ENCODE data around the gene COL4A3.

Gene COL4A3

DNA sequence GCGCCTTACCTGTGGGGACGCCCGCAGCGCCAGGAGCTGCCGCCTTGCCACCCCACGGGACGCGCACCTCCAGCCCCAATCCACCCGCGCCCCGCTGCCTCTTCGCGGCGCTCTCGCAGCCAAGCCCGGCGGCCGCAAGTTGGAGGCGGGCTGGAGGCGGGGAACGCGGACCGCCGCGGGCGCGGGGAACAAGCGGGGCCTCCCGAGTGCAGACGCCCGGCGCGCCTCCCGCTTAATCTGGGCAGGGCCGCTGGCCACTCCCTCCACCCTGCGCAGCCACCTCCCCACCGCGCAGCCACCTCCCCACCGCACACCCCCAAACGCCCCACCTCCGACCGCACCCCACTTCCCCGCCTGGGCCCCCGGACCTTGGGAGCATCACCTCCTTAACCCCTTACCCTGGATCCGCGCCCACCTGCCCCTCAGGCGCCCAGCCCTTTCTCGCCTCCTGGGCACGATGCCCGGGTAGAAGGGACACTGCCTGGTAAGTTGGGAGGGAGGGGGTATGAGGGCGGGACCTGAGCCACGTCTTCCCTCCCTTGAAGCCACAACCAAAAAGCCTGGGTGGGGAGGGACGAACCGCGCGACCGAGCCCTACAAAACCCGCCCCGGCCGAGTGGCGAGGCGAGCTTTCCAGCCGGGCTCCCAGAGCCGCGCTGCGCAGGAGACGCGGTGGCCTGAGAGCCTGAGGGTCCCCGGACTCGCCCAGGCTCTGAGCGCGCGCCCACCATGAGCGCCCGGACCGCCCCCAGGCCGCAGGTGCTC lies at the start of gene COL4A3, which contains the start of gene COL4A4:
Gene COL4A3 (plus strand): TSS at position 627 of the 765 bp plus-strand sequence. CDS start 103 bp downstream, at position 730.
Gene COL4A4 (minus strand): TSS at position 208 of the 765 bp plus-strand sequence. CDS start 16,722 bp downstream, outside the sequence.
- no peak for DNase-seq (ENCODE audit: low spot score)

GRCh38 chr2:227115761-227116160 lies 48.7 kb upstream of the COL4A3 start:
- DNase-seq (ENCODE audit: low spot score), result no peak

GRCh38 chr2:227117027-227117426 lies 47.4 kb upstream of the COL4A3 start:
- no peak for DNase-seq (ENCODE audit: low spot score)

DNA sequence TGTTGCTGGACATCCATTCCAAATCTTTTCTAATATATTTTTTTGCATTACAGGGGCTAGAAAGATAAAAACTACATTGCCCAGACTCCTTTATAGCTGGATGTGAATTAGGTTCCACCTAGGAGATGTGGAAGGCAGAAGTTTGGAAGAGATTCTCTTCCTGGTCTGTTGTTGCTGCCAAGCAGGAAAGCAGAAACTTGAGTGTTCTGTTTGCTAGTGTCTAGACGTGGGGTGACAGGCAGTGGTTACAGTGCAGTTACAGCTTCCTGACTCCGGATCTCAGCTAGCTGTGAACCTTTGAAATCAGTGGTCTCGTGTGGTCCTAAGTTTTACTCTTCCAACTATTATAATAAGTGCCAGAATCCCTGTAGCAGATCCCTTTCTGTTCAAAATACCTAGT lies 46.6 kb upstream of the COL4A3 start:
- DNase-seq (ENCODE audit: low spot score), result no peak

DNA sequence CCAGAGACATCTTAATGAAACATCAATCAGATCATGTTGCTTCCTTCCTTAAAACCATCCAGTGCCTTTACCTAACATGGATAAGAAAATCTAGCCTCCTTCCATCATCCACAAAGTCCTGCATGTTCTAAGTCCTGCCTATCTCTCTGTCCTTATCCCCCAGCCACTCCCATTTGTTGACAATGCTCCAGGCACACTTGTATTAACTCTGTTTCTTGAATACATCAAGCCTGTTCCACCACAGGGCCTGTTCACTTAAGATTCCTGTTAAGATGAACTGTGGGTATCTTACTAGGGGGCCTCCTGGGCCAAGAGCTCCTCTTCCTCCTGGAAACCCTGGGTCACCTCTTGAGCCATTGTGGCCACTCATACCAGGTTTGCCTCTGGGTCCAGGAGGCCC lies 46.1 kb upstream of the COL4A3 start:
- no peak for DNase-seq (ENCODE audit: low spot score)

- DNase-seq (ENCODE audit: low spot score), result no peak
Measured at GRCh38 chr2:227123697-227124096, 40.7 kb upstream of the COL4A3 start.

DNA sequence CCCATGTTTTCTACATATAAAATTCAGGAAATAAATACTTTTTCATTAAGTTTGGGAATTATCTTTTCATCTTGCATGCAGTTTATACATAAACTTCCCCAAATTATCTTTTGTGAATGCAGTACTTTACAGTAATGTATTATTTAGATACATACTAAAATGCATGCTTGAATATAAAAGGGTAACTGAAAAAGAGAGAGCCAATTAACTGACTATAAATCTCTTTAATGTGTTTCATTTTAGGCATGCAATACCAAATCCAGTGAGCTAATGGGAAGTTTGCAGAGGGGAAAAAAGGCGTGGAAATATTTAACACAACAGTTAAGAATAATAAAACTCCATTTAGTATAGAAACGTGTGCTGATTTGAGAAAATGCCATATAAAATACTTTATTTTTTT lies 39.6 kb upstream of the COL4A3 start:
- DNase-seq (ENCODE audit: low spot score), result no peak

GRCh38 chr2:227125506-227125905 lies 38.9 kb upstream of the COL4A3 start:
- no peak for DNase-seq (ENCODE audit: low spot score)

DNA sequence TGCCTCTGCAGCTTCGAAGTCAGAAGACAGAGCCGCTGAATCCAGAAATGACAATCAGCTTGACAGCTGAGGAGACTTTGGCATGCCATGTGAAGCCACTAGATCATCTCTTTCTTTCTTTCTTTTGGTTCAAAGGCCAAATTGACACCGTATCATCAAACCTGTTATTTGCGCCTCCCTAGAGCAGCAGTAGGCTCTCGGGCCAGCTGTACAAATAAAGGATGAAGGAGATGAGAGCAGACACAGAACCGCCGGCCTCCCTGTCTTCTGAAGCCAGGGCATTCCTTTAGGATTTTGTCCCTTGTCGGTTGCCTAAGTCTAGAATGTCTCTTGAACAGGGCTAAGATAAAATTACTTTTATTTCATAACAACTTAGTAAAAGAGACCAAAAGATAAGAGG lies 37.2 kb upstream of the COL4A3 start:
- no peak for DNase-seq (ENCODE audit: low spot score)

DNA sequence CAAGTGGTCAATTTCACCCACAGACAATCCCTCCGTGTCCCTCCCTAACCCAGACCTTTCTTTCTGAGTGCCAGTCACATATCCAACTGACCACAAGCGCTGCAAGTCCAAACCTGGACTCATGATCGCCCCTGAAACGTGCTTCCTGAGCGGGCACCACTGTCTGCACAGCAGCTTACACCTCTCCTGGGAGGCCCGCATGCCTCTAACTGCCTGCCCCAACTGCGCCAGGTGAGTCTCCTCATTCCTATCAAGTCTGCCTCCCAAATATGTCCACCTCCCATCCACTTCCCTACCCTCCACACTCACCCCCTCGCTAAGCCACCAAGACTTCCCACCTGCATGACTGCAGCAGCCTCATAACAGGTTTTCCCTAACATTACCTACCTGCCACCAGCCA lies 33.8 kb upstream of the COL4A3 start:
- no peak for DNase-seq (ENCODE audit: low spot score)

- DNase-seq (ENCODE audit: low spot score), result no peak
Measured at GRCh38 chr2:227132986-227133385, 31.4 kb upstream of the COL4A3 start.

DNA sequence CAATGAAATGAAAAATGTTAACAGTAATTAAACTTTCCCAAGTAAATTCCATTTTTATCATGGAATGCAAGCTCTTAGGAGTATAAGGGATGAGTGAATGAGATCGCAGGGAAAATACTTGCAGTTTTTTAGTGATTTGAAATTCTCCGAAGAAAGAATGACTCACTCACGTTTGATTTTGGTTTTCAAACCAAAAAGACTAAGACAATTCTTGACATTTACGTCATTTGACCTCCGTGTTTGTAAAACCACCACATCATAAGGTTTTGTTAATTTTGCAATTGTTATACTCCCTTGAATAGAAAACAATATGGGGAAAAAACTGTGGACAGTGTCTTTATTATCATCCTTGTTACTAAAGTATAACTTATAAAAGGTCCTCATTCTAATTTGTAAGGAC lies 29.8 kb upstream of the COL4A3 start:
- DNase-seq (ENCODE audit: low spot score), result no peak

DNA sequence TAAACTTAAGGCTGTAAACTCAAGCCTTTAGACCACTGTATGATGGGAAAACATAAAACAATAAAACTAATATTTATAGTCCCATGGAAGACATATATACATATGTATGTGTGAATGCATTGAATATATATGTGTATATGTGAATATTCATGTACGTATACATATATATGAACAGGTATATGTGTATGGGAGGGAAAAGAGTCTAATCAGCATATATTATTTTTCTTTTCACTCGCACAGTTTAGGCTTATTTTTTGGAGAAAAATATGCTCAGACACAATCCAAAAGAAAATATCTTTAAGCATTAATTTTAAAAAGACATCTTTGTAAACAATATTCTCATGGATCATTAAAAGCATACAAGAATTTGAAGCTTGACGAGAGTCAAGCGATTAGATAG lies 23.1 kb upstream of the COL4A3 start:
- DNase-seq (ENCODE audit: low spot score), result no peak

GRCh38 chr2:227143895-227144294 lies 20.5 kb upstream of the COL4A3 start:
- DNase-seq (ENCODE audit: low spot score), result no peak

DNA sequence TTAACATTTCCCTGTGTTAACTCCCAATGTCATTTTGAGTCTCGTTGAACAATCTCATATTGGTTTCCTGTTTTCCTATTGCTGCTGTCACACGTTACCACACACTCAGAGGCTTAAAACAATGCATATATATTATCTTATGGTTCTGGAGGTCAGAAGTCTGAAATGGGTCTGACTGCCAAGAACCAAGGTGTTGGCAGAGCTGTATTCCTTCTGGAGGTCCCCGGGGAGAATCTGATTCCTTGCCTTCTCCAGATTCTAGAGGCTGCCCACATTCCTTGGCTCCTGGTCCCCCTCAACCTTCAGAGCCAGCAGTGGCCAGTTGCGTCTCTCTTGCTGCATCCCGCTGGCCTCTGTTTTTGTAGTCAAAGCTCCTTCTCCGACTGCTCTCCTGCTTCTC lies 18.0 kb upstream of the COL4A3 start:
- no peak for DNase-seq (ENCODE audit: low spot score)

GRCh38 chr2:227147023-227147422 lies 17.4 kb upstream of the COL4A3 start:
- no peak for DNase-seq (ENCODE audit: low spot score)

DNA sequence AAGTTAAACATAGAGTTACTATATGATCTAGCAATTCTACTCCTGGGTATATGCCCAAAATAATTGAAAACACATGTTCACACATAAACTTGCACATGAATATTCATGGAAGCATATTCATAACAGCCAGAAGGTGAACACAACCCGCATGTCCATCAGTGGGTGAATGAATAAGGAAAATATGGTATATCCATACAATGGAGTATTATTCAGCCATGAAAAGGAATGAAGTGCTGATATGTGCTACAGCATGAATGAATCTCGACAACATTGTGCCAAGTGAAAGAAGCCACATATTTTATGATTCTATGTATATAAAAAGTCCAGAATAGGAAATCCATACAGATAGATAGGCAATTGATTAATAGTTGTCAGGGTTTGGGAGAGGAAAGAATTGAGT lies 16.3 kb upstream of the COL4A3 start:
- no peak for DNase-seq (ENCODE audit: low spot score)

- DNase-seq (ENCODE audit: low spot score), result no peak
Measured at GRCh38 chr2:227150222-227150936, 14.0 kb upstream of the COL4A3 start.

- no peak for DNase-seq (ENCODE audit: low spot score)
Measured at GRCh38 chr2:227152093-227152766, 12.2 kb upstream of the COL4A3 start.

DNA sequence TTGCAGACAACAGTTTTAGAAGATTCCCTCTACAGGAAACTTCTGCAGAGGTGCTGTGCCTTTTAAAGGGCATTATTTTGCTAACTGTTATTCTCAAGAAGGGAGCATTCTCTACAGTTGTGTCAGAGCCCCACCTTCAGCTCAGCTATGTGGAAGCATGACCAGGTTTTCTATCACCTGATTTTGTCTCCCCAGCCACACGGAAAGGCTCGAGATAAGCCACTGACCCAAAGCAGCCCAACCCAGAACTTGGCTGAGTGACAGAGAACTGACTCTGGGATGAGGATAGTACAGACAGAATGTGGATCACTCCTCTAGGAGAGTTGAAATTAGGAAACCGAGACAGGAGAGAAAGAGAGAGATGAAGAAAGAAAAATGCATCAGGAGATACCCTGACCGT lies 11.1 kb upstream of the COL4A3 start:
- DNase-seq (ENCODE audit: low spot score), result no peak

DNA sequence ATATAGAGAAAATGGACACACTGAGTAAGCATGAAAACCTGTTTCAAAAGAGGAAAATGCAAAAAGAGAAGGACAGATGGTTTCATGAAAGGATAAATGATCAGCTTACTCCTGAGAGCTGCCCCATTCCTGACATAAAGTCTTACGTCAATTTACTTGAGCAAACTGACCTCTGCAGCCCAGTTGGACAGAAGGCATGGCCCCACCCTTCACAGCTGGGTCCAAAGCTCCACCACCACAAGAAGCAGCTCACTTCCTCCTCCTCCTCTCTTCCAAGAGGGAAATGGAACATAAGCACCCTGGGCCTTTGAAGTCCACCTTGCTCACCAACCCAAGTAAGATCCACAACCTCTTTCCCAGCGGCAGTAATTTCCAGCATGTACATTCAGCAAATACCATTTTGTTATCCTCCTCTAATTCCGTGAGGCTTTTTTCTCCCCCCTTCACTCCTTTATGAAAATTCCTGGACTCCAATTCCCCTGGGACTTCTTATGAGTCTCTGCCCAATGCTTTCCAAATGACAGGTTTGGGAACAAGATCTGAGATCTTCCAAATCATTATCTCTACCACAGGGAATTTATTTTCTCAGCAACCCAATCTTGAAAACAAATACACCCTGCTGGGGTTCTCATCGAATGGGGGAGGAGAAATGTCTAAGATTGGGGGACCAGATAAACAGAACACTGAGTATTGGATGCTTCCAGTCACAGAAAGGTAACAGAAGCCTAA lies 10.5 kb upstream of the COL4A3 start:
- no peak for DNase-seq (ENCODE audit: low spot score)

Measured in hematopoietic multipotent progenitor cell treated with erythropoietin and hydrocortisone succinate and interleukin-3 and kit ligand, for 15 days (in vitro differentiated cells).